SK-N-SH (cell line): ENCODE data around the gene KLK14. TPM values are rescaled to one million over a fixed set of nuclear protein-coding genes. Genes with fewer than 3 reads are reported as not detected.

Experiments used
- CTCF ChIA-PET: fragments of 300-600, 350-600 bp; formaldehyde crosslinking; extraction: SDS; loops from one replicate; lab custom pipeline; 2021; lab: Yijun Ruan, JAX
- POLR2A ChIA-PET: fragments of 350-600 bp; sonication (Branson Sonifier 250); formaldehyde crosslinking; extraction: SDS; loops from one replicate; lab custom pipeline; 2020; ENCODE audit warnings: antibody characterized with exemption, inconsistent platforms; lab: Yijun Ruan, JAX
- DNase-seq: peaks from one replicate; pipeline ENCODE4 v3.0.0; 2012
- H2AFZ ChIP-seq: fragments of 200-600 bp; sonication (generic); 2 replicates; pipeline ENCODE4 v1.8.1; 2016; ENCODE audit warnings: antibody characterized with exemption, mild to moderate bottlenecking, low read depth
- H3F3A ChIP-seq: fragments of 200-600 bp; sonication (generic); replicated peaks from 2 replicates; pipeline ENCODE3; 2016; ENCODE audit warnings: antibody characterized with exemption, mild to moderate bottlenecking; ENCODE audit not compliant: insufficient read depth
- H3K27ac ChIP-seq, 2 experiments: fragments of 200-500 bp in 1 of 2; fragments of 200-600 bp in 1 of 2; sonication (Bioruptor generic) in 1 of 2; sonication (generic), shearing (Covaris generic) in 1 of 2; 2 replicates each; pipeline versions ENCODE4 v1.5.1 to v1.6.1; 2014 to 2016; ENCODE audit warnings: low read depth in 2 of 2, inconsistent platforms in 1 of 2, low read length in 1 of 2, mild to moderate bottlenecking in 1 of 2, mixed read lengths in 1 of 2
- H3K27me3 ChIP-seq: fragments of 200-600 bp; sonication (generic), shearing (Covaris generic); 2 replicates; pipeline ENCODE4 v1.6.1; 2016; ENCODE audit warnings: mixed run types; ENCODE audit not compliant: insufficient read depth
- H3K36me3 ChIP-seq, 2 experiments: fragments of 200-500 bp in 1 of 2; fragments of 200-600 bp in 1 of 2; sonication (Bioruptor generic) in 1 of 2; sonication (generic) in 1 of 2; replicated peaks in 1 of 2; 2 replicates each; pipeline versions ENCODE3 to v1.5.1; 2014 to 2016; ENCODE audit warnings: low read length in 1 of 2, mild to moderate bottlenecking in 1 of 2; ENCODE audit not compliant: insufficient read depth in 2 of 2, control insufficient read depth in 1 of 2
- H3K4me1 ChIP-seq, 2 experiments: fragments of 200-500 bp in 1 of 2; fragments of 200-600 bp in 1 of 2; sonication (Bioruptor generic) in 1 of 2; sonication (generic), shearing (Covaris generic) in 1 of 2; 2 replicates each; pipeline versions ENCODE4 v1.5.1 to v1.6.1; 2014 to 2016; ENCODE audit warnings: low read depth in 1 of 2, low read length in 1 of 2, mixed run types in 1 of 2; ENCODE audit not compliant: insufficient read depth in 2 of 2, control insufficient read depth in 1 of 2
- H3K4me2 ChIP-seq: fragments of 200-600 bp; sonication (generic), shearing (Covaris generic); 2 replicates; pipeline ENCODE4 v1.6.1; 2017; ENCODE audit warnings: mixed run types
- H3K4me3 ChIP-seq, 2 experiments: fragments of 200-500 bp in 1 of 2; fragments of 200-600 bp in 1 of 2; sonication (Bioruptor generic) in 1 of 2; sonication (generic), shearing (Covaris generic) in 1 of 2; 2 replicates each; pipeline versions ENCODE4 v1.5.1 to v1.8.1; 2014 to 2016; ENCODE audit warnings: low read depth in 2 of 2, inconsistent platforms in 1 of 2, low read length in 1 of 2, mild to moderate bottlenecking in 1 of 2, mixed read lengths in 1 of 2, moderate library complexity in 1 of 2
- H3K79me2 ChIP-seq: fragments of 200-600 bp; sonication (generic); 2 replicates; pipeline ENCODE4 v1.8.1; 2017; ENCODE audit warnings: mild to moderate bottlenecking; ENCODE audit not compliant: insufficient read depth
- H3K9ac ChIP-seq: fragments of 200-600 bp; sonication (generic); 2 replicates; pipeline ENCODE4 v1.6.1; 2017; ENCODE audit warnings: mixed run types
- H3K9me2 ChIP-seq: fragments of 200-600 bp; sonication (generic); 2 replicates; pipeline ENCODE4 v1.6.1; 2017; ENCODE audit warnings: mixed run types
- H3K9me3 ChIP-seq: fragments of 200-600 bp; sonication (generic); 2 replicates; pipeline ENCODE4 v1.6.1; 2017; ENCODE audit warnings: mixed run types, mild to moderate bottlenecking, moderate library complexity
- H4K20me1 ChIP-seq: fragments of 200-600 bp; sonication (generic); 2 replicates; pipeline ENCODE4 v1.6.1; 2017; ENCODE audit warnings: mild to moderate bottlenecking, mixed run types; ENCODE audit not compliant: insufficient read depth
- ELF1 ChIP-seq: IDR thresholded peaks from 2 replicates; pipeline ENCODE4 v1.4.0; 2012
- EZH2phosphoT487 ChIP-seq: fragments of 200-600 bp; sonication (generic); IDR thresholded peaks from 2 replicates; pipeline ENCODE4 v1.6.1; 2017; ENCODE audit warnings: low read depth, mixed run types, mild to moderate bottlenecking, antibody characterized with exemption, moderate library complexity, borderline replicate concordance
- FOXJ3 ChIP-seq: sonication (generic); formaldehyde crosslinking; IDR thresholded peaks from 2 replicates; pipeline ENCODE4 v1.5.1; 2020; ENCODE audit warnings: mild to moderate bottlenecking, missing genetic modification reagents
- GATA2 ChIP-seq: sonication (generic); formaldehyde crosslinking; IDR thresholded peaks from 2 replicates; pipeline ENCODE4 v1.5.0; 2020; ENCODE audit warnings: mild to moderate bottlenecking, missing genetic modification reagents
- IRF3 ChIP-seq: fragments of 150-350 bp; IDR thresholded peaks from 2 replicates; pipeline ENCODE4 v1.6.1; 2016; ENCODE audit warnings: mild to moderate bottlenecking, low read depth, low read length
- POLR2AphosphoS5 ChIP-seq: IDR thresholded peaks from 2 replicates; pipeline ENCODE4 v1.6.1; 2012; ENCODE audit warnings: low read depth, low read length
- RCOR1 ChIP-seq: fragments of 150-350 bp; IDR thresholded peaks from 2 replicates; pipeline ENCODE4 v1.6.1; 2017; ENCODE audit warnings: antibody characterized with exemption, low read length
- TEAD4 ChIP-seq: IDR thresholded peaks from 2 replicates; pipeline ENCODE4 v1.4.0; 2012; ENCODE audit warnings: mild to moderate bottlenecking, borderline replicate concordance; ENCODE audit not compliant: insufficient read depth
- YY1 ChIP-seq: IDR thresholded peaks from 2 replicates; pipeline ENCODE4 v1.4.0; 2012; ENCODE audit warnings: low read depth, mild to moderate bottlenecking
- ZBTB33 ChIP-seq: IDR thresholded peaks from 2 replicates; pipeline ENCODE4 v1.4.0; 2012; ENCODE audit warnings: low read depth, borderline replicate concordance
- WGBS: methylation state at CpG from one replicate; pipeline ENCODE4 v1.1.6; 2017; ENCODE audit warnings: low lambda C conversion rate; 5-methylcytosine and 5-hydroxymethylcytosine counted together
- polyA plus RNA-seq, 3 experiments: library from polyadenylated mRNA; depleted of rRNA; stranded (reverse); fragments of >200 nt; gene quantifications; 2 replicates each; pipeline ENCODE4 v1.2.3, GENCODE V29; 2012

The KLK14 gene
- polyA plus RNA-seq, 1 of the 3 experiments (the other 2 are of a cell fraction): 0.26 TPM

- TF ChIP-seq FOXJ3: no peak
Measured at GRCh38 chr19:51063664-51064063, 19.0 kb downstream of the KLK14 start (continued).

- ChIA-PET CTCF (no interaction called here), POLR2A (no interaction called here)
- no peaks in the 10 kb centered on the region for H3K36me3 ChIP-seq
- no peaks in the 10 kb centered on the region for H4K20me1 ChIP-seq
- no peaks in the 10 kb centered on the region for H3K79me2 ChIP-seq
- 0% methylated on average over 1 of the region's 1 CpG for WGBS
- H3K4me1 ChIP-seq: no peaks in the 10 kb centered on the region
- H2AFZ ChIP-seq: no peak overlapping the region
- DNase-seq: no peak
- peaks cover 39% of the 10 kb centered on the region; the same call in 1 of the 2 replicates for H3K27me3 ChIP-seq
- no peaks in the 10 kb centered on the region for H3F3A ChIP-seq
- H3K4me3 ChIP-seq: no peak overlapping the region
- TF ChIP-seq EZH2phosphoT487: no peak
- no peak for TF ChIP-seq GATA2 (CRISPR knock-in tag)
- no peak for TF ChIP-seq TEAD4
- TF ChIP-seq YY1: no peak
- TF ChIP-seq POLR2AphosphoS5: no peak
- no peak for TF ChIP-seq RCOR1
- TF ChIP-seq ELF1: no peak
- no peaks in the 10 kb centered on the region for H3K9me2 ChIP-seq
- no peak overlapping the region for H3K9ac ChIP-seq
- H3K9me3 ChIP-seq: no peaks in the 10 kb centered on the region
- no peak overlapping the region for H3K27ac ChIP-seq
- H3K4me2 ChIP-seq: no peak overlapping the region
Measured at GRCh38 chr19:51060973-51061372, 21.7 kb downstream of the KLK14 start.

GRCh38 chr19:51060336-51060735 lies 22.4 kb downstream of the KLK14 start:
- H3K4me2 ChIP-seq: no peak overlapping the region

More at GRCh38 chr19:51060336-51060735, 22.4 kb downstream of the KLK14 start:
- TF ChIP-seq ZBTB33: no peak
- no peak for TF ChIP-seq IRF3
- Histone ChIP-seq H3K9me2 (no peaks in the 10 kb centered on the region), H3K27ac (no peak overlapping the region), H3K27me3 (peaks cover 34% of the 10 kb centered on the region; the same call in 1 of the 2 replicates), H3K4me1 (no peaks in the 10 kb centered on the region), H3K4me3 (no peak overlapping the region), H3K36me3 (no peaks in the 10 kb centered on the region), H2AFZ (no peak overlapping the region), H3K9ac (no peak overlapping the region), H3K79me2 (no peaks in the 10 kb centered on the region), H3F3A (no peaks in the 10 kb centered on the region), H4K20me1 (no peaks in the 10 kb centered on the region), H3K9me3 (no peaks in the 10 kb centered on the region)
- DNase-seq: no peak
- WGBS: 8% methylated on average over 4 of the region's 4 CpGs
- CTCF ChIA-PET: no interaction called here
- POLR2A ChIA-PET: no interaction called here
